Measurements from ENCODE around the gene CDC14B. TPM values are rescaled to one million over a fixed set of nuclear protein-coding genes. Genes with fewer than 3 reads are reported as not detected.
A peak's percentile ranks its signal among the peaks of the same experiment; 100 is the strongest.
"Not testable (repeated sequence)": the region's sequence is repeated elsewhere in the genome, so short reads cannot be mapped to it uniquely, and the experiment has no call there.

Gene CDC14B
- 13.5 and 14.2 TPM in 2 replicates for total RNA-seq (2012; rRNA removed)

DNA sequence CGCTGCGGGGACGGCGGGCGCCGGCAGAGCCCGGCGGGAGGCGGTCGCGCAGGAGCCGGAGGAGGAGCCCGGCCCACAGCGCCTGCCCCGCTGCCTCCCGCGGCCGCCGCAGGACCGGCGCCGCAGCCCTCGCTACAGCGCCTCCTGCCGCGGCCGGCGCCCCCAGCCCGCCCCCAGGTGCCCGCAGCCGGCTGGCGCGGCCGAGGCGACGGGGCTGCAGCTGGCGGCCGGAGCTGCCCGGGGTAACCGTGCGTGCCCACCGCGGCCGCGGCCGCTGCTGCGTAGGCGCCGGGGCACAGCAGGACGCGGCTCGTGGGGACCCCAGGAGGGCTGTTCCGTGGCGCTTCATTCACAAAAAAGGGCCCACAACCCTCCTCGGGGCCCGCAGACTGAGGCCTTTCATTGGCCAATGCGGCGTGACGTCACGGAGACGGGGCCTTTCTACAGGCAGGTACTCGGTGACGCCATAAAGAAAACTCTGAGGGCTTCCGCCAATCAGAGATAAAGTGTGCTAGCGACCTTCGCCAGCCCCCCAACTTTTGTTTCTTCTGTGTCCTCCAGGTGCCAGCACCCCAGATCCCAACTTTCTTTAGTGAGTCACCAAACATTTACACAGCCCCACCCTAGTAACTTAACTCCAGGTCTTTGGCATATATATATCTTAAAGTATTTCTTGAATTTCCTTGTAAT is at the start of gene CDC14B:
TSS of gene CDC14B (minus strand) at position 353 of the 690 bp plus-strand sequence. CDS start 465 bp downstream, outside the sequence.
- H3K9ac ChIP-seq (ENCODE audit: low read depth, low read length) = peak within 1 kb of the TSS; percentile 76
- peak within 1 kb of the TSS; percentile 90 for H3K4me2 ChIP-seq (ENCODE audit: low read length)
- H3K4me1 ChIP-seq (ENCODE audit: control insufficient read depth, insufficient read depth, low read length) = peaks cover 11% of the 10 kb centered on the region
- H3K27me3 ChIP-seq (ENCODE audit: control insufficient read depth, insufficient read depth, low read length) = no peaks in the 10 kb centered on the region
- H3K9me3 ChIP-seq (replicated peaks; ENCODE audit: low read length) = no peaks in the 10 kb centered on the region
- peak within 1 kb of the TSS; percentile 96 for H3K4me3 ChIP-seq (ENCODE audit: low read length)
- no peaks in the 10 kb centered on the region for H3K36me3 ChIP-seq (ENCODE audit: insufficient read depth, low read length)

DNA sequence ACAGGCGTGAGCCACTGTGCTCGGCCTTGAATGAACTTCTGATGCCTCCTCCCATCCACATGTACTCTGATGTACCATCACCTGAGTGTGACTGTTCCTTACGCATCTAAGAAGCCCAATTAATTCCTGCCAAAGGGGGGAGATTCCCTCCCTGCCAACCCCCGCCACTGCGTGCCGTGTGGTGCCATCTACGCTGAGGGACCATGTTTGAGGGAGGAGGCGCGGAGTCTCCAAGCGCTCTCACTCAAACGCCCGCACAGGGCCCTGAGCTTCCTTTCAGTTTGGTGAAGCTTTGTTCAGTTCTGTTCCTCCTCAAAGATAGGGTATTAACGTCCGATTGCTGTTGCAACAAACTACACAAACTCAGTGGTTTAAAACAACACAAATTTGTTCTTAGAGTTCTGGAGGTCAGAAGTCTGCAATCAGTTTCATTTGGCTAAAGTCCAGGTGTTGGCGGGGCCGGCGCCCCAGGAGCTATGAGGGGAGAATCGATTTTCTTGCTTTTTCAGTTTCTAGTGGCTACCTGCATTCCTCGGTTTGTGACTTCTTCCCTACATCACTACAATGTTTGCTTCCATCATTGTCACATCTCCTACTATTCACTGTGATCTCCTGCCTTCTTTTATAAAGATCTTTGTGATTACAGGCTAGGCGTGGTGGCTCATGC is 49.4 kb upstream of the CDC14B start:
- Histone ChIP-seq H3K9ac (ENCODE audit: low read depth, low read length) (no peak overlapping the region), H3K36me3 (ENCODE audit: insufficient read depth, low read length) (no peaks in the 10 kb centered on the region), H3K27me3 (ENCODE audit: control insufficient read depth, insufficient read depth, low read length) (no peaks in the 10 kb centered on the region), H3K4me2 (ENCODE audit: low read length) (no peak overlapping the region), H3K4me3 (ENCODE audit: low read length) (no peak overlapping the region), H3K9me3 (replicated peaks; ENCODE audit: low read length) (no peaks in the 10 kb centered on the region), H3K4me1 (ENCODE audit: control insufficient read depth, insufficient read depth, low read length) (no peaks in the 10 kb centered on the region)

DNA sequence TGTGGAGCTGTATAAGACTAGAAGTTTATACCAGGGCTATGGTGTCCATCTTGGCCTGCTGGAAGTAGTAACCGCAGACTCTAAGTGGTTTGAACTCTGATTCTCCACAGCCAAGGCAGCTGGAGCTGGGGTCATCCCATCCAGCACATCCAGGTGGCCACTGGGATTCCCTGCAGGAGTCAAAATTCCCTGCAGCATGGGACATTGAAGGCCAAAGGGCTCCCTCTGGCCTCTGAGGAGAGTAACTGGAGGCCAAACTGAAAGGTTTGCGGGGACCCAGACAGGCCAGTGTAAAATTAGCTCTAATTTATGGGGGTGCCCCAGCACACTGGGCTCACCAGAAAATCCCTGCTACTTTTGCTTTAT is 47.7 kb upstream of the CDC14B start:
- Histone ChIP-seq H3K9me3 (replicated peaks; ENCODE audit: low read length) (no peaks in the 10 kb centered on the region), H3K36me3 (ENCODE audit: insufficient read depth, low read length) (no peaks in the 10 kb centered on the region), H3K4me3 (ENCODE audit: low read length) (no peak overlapping the region), H3K9ac (ENCODE audit: low read depth, low read length) (no peak overlapping the region), H3K4me2 (ENCODE audit: low read length) (no peak overlapping the region), H3K4me1 (ENCODE audit: control insufficient read depth, insufficient read depth, low read length) (no peaks in the 10 kb centered on the region), H3K27me3 (ENCODE audit: control insufficient read depth, insufficient read depth, low read length) (no peaks in the 10 kb centered on the region)

DNA sequence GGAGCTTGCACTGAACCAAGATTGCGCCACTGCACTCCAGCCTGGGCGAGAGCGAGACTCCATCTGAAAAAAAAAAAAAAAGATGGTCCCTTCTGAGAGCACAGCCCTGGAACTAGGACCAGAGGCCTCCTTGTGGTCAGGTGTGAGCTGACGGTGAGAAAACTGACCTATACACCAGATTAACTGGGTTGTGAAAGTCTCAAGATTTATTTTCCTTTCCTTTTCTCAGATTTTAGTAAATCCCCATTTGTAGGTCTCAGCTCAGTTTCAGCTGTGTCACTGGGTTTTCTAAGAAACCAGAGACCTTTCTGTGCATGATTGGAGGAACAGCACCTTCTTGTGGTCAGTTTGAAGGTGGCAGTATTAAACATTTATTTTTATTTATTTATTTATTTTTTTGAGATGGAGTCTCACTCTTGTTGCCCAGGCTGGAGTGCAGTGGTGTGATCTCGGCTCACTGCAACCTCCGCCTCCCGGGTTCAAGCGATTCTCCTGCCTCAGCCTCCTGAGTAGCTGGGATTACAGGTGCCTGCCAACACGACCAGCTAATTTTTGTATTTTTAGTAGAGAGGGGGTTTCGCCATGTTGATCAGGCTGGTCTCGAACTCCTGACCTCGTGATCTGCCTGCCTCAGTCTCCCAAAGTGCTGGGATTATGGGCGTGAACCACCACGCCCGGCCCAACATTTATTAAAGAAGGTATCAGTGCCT is 47.2 kb upstream of the CDC14B start:
- H3K4me2 ChIP-seq (ENCODE audit: low read length); H3K27me3 ChIP-seq (ENCODE audit: control insufficient read depth, insufficient read depth, low read length); H3K4me3 ChIP-seq (ENCODE audit: low read length); H3K36me3 ChIP-seq (ENCODE audit: insufficient read depth, low read length); H3K9me3 ChIP-seq (replicated peaks; ENCODE audit: low read length); H3K9ac ChIP-seq (ENCODE audit: low read depth, low read length); H3K4me1 ChIP-seq (ENCODE audit: control insufficient read depth, insufficient read depth, low read length): not testable (repeated sequence)

DNA sequence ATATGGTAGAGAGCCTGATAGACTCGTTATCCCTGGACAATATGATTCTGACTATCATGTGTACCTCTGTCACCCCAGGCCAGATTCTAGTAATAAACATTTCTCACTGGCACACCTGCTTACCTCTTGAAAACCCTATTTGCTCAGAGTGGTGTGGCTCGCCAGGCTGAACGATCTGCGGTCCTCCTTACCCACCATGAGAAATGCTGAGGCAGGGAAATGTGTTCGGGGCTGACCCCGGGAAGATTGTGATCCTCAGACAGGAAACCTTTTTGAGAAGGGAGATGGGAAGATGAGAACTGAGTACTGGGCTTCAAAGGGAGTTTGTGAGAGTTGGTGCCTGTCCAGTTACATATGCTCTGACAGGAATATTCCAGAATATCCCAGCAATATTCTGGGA is 46.1 kb upstream of the CDC14B start:
- Histone ChIP-seq H3K4me2 (ENCODE audit: low read length) (no peak overlapping the region), H3K27me3 (ENCODE audit: control insufficient read depth, insufficient read depth, low read length) (no peaks in the 10 kb centered on the region), H3K4me1 (ENCODE audit: control insufficient read depth, insufficient read depth, low read length) (no peaks in the 10 kb centered on the region), H3K9ac (ENCODE audit: low read depth, low read length) (no peak overlapping the region), H3K4me3 (ENCODE audit: low read length) (no peak overlapping the region), H3K9me3 (replicated peaks; ENCODE audit: low read length) (no peaks in the 10 kb centered on the region), H3K36me3 (ENCODE audit: insufficient read depth, low read length) (no peaks in the 10 kb centered on the region)

DNA sequence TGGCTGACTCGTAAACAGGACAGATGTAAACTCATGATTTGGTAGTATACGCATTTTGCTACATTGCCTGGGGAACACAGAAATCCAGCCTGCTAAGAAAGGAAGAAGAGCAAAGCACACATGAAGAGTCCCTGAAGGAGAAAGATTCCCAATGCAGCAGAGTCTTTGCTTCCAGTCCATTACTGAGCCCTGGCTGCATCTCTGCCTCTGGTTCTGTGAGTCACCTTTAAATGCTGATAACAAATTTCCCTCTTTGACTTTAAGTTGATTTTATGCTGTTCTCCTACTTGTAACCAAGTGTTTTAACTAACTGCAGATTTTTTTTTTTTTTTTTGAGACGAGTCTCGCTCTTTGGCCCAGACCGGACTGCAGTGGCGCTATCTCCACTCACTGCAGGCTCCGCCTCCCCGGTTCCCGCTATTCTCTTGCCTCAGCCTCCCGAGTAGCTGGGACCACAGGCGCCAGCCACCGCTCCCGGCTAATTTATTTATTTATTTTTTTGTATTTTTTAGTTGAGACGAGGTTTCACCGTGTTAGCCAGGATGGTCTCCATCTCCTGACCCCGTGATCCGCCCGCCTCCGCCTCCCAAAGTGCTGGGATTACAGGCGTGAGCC is 44.0 kb upstream of the CDC14B start:
- Histone ChIP-seq H3K36me3 (ENCODE audit: insufficient read depth, low read length) (no peaks in the 10 kb centered on the region), H3K4me2 (ENCODE audit: low read length) (no peak overlapping the region), H3K4me3 (ENCODE audit: low read length) (no peak overlapping the region), H3K9ac (ENCODE audit: low read depth, low read length) (no peak overlapping the region), H3K9me3 (replicated peaks; ENCODE audit: low read length) (no peaks in the 10 kb centered on the region), H3K4me1 (ENCODE audit: control insufficient read depth, insufficient read depth, low read length) (no peaks in the 10 kb centered on the region), H3K27me3 (ENCODE audit: control insufficient read depth, insufficient read depth, low read length) (no peaks in the 10 kb centered on the region)

DNA sequence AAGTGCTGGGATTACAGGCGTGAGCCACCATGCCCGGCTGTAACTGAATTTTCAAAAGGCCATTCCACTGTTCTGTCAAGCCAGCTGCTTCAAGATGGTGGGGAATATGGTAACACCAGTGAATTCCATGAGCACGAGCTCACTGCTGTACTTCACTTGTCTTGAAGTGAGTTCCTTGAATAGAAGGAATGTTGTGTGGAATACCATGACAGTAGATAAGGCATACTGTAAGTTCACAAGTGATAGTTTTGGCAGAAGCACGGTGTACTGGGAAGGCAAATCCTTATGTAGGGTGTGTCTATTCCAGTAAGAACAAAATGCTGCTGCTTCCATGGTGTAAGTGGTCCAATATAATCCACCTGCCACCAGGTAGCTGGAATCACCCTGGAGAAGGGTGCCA is 42.1 kb upstream of the CDC14B start:
- Histone ChIP-seq H3K9ac (ENCODE audit: low read depth, low read length) (no peak overlapping the region), H3K9me3 (replicated peaks; ENCODE audit: low read length) (no peaks in the 10 kb centered on the region), H3K27me3 (ENCODE audit: control insufficient read depth, insufficient read depth, low read length) (no peaks in the 10 kb centered on the region), H3K4me2 (ENCODE audit: low read length) (no peak overlapping the region), H3K4me3 (ENCODE audit: low read length) (no peak overlapping the region), H3K36me3 (ENCODE audit: insufficient read depth, low read length) (no peaks in the 10 kb centered on the region), H3K4me1 (ENCODE audit: control insufficient read depth, insufficient read depth, low read length) (no peaks in the 10 kb centered on the region)

DNA sequence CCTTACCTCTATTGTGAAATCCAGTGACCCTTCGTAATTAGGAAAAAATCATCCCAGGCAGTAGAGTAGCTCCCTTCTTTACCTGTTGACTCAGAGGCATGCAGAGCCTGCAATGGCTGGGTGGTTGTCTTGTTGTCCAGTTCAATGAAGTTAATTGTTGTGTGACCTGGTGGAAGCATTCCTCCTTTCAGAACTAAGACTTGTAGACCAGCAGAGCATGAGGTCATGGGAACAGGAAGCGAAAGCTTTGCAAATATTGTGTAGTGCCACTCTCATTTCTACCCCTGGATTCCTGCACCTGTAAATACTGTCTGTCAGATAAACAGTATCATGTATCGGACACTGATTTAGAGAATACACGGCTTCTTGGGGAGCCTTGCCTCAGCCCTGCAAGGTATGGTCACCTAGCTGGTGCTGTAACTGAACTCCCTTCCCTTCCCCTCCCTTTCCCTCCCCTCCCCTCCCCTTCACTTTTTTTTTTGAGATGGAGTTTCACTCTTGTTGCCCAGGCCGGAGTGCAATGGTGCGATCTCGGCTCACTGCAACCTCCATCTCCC is 41.1 kb upstream of the CDC14B start:
- Histone ChIP-seq H3K36me3 (ENCODE audit: insufficient read depth, low read length) (no peaks in the 10 kb centered on the region), H3K4me2 (ENCODE audit: low read length) (no peak overlapping the region), H3K9ac (ENCODE audit: low read depth, low read length) (no peak overlapping the region), H3K27me3 (ENCODE audit: control insufficient read depth, insufficient read depth, low read length) (no peaks in the 10 kb centered on the region), H3K9me3 (replicated peaks; ENCODE audit: low read length) (no peaks in the 10 kb centered on the region), H3K4me1 (ENCODE audit: control insufficient read depth, insufficient read depth, low read length) (no peaks in the 10 kb centered on the region), H3K4me3 (ENCODE audit: low read length) (no peak overlapping the region)

DNA sequence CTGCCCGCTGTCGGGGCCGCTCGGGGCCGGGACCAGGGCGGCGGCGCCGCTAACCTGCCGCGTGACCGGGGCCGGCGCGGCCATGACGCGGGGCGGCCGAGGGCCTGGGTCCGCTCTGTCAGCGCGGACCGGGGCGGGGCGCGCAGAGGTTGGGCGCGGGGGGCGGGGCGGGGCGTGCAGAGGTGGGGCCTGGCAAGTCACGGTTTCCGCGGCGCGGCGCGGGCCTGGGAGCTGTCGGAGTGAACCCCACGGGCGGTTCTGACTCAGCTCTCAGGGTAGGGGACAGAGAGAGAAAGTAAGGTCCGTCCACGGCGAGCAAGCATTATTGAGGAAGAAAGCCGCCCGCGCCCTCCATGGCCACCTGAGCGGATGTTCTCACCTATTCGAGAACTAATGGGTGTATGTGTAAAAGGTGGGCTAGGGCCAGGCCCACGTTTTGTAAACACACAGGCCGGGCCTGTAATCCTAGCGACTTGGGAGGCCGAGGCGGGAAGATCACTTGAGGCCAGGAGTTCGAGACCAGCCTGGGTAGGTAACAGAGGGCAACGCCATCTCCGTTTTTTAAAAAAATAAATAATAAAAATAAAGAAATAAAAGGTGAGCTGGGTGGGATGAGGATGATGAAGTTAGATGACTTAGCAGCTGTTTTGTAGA is 35.7 kb upstream of the CDC14B start, which contains the start of gene PRXL2C:
TSS of gene PRXL2C (minus strand) at position 120 of the 654 bp plus-strand sequence. CDS start at position 84, 36 bp downstream.
- Histone ChIP-seq H3K4me3 (ENCODE audit: low read length) (peak within 1 kb of the TSS; percentile 79), H3K9me3 (replicated peaks; ENCODE audit: low read length) (no peaks in the 10 kb centered on the region), H3K36me3 (ENCODE audit: insufficient read depth, low read length) (peaks cover 12% of the 10 kb centered on the region), H3K4me2 (ENCODE audit: low read length) (peak within 1 kb of the TSS; percentile 91), H3K4me1 (ENCODE audit: control insufficient read depth, insufficient read depth, low read length) (peaks cover 4% of the 10 kb centered on the region), H3K9ac (ENCODE audit: low read depth, low read length) (peak within 1 kb of the TSS; percentile 87), H3K27me3 (ENCODE audit: control insufficient read depth, insufficient read depth, low read length) (no peaks in the 10 kb centered on the region)

DNA sequence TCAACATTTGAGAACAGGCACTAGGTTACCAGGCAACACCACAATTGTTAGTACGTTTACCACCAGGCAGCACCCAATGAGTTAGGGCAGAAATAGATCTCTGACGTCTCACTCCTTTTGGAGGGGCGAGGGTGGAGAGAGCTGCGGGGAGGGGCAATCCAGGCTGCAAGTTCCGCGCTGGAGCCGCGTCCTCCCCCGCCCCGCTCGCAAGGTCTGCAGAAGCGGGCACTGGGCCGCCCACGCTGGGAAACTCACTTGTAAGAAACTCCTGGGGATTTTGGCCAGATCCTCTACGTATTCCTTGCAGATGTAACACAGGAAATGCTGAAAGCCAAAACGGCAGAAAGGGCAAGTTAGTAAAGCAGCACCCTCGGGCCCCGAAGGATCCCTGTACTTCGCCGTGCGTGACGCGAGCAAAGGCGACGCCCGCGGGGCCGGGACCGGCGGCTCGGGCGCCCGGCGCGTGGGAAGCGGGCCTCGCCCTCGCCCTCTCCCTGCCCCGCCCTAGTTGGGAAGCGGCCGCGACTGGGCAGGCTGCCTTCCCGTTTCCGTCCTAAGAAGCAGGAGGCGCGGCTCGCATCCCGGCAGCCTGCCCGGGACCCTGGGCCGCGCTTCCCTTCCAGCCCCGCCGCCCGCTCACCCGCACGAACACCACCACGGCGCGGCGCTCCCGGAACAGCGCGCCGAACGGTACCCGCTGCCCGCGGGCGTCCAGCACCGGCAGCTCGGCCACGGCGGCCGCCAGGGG is 35.0 kb upstream of the CDC14B start:
- no peaks in the 10 kb centered on the region for H3K27me3 ChIP-seq (ENCODE audit: control insufficient read depth, insufficient read depth, low read length)
- H3K4me1 ChIP-seq (ENCODE audit: control insufficient read depth, insufficient read depth, low read length) = peaks cover 4% of the 10 kb centered on the region
- H3K36me3 ChIP-seq (ENCODE audit: insufficient read depth, low read length) = peaks cover 17% of the 10 kb centered on the region
- H3K4me2 ChIP-seq (ENCODE audit: low read length) = peak overlapping the region; percentile 91
- peak overlapping the region; percentile 87 for H3K9ac ChIP-seq (ENCODE audit: low read depth, low read length)
- no peaks in the 10 kb centered on the region for H3K9me3 ChIP-seq (replicated peaks; ENCODE audit: low read length)
- H3K4me3 ChIP-seq (ENCODE audit: low read length) = peak overlapping the region; percentile 79
